ENCODE measurements around the gene POU5F1. TPM values are rescaled to one million over a fixed set of nuclear protein-coding genes. Genes with fewer than 3 reads are reported as not detected.
A peak's percentile ranks its signal among the peaks of the same experiment; 100 is the strongest.

Gene POU5F1
- total and polyA plus RNA-seq, 2 of the 4 experiments (the other 2 are of a cell fraction): not detected

GRCh38 chr6:31125586-31126363, 44.7 kb downstream of the POU5F1 start:
- no peak overlapping the region for H3K4me2 ChIP-seq (ENCODE audit: low read depth, low read length)
- no TSS peak for BruUV-seq (replicated peaks)
- no peak overlapping the region for H2BK5ac ChIP-seq (ENCODE audit: low read depth, low read length, poor library complexity, severe bottlenecking)

More at GRCh38 chr6:31125586-31126363, 44.7 kb downstream of the POU5F1 start:
- Histone ChIP-seq H3K4ac (ENCODE audit: low read depth, low read length) (no peak overlapping the region), H3K36me3 (ENCODE audit: control insufficient read depth, insufficient read depth, low read length) (no peaks in the 10 kb centered on the region), H3K79me1 (ENCODE audit: low read depth in 1 of 2, low read length in 2 of 2) (no peaks in the 10 kb centered on the region), H3K4me1 (ENCODE audit: control insufficient read depth, insufficient read depth, low read length) (peaks cover 2% of the 10 kb centered on the region; the same call in 1 of the 2 replicates), H3K9ac (ENCODE audit: low read depth, low read length) (no peak overlapping the region), H3K27me3 (ENCODE audit: control insufficient read depth, insufficient read depth, low read length) (peaks cover 11% of the 10 kb centered on the region), H3K9me1 (ENCODE audit: insufficient read depth, low read length) (no peaks in the 10 kb centered on the region), H3K56ac (ENCODE audit: extremely low read depth, insufficient read depth, low read length) (no peak overlapping the region), H3K9me3 (ENCODE audit: control insufficient read depth, insufficient read depth, low read length) (no peaks in the 10 kb centered on the region), H3K27ac (ENCODE audit: insufficient read depth, low read length) (no peak overlapping the region), H3K4me3 (ENCODE audit: insufficient read depth, low read depth, low read length) (no peak overlapping the region), H2AFZ (replicated peaks; ENCODE audit: low read length, poor library complexity) (peak overlapping the region; percentile 19), H2AK9ac (replicated peaks; ENCODE audit: low read depth, low read length, poor library complexity) (peak overlapping the region; percentile 42), H2BK120ac (ENCODE audit: low read depth, low read length) (no peak overlapping the region), H4K8ac (ENCODE audit: low read depth in 2 of 2, low read length in 2 of 2) (no peak overlapping the region), H2AK5ac (ENCODE audit: low read depth, low read length) (no peak overlapping the region), H3K18ac (ENCODE audit: low read depth, low read length) (no peak overlapping the region), H4K91ac (ENCODE audit: insufficient read depth, low read depth, low read length) (no peak overlapping the region), H2BK15ac (ENCODE audit: low read depth, low read length) (no peak overlapping the region), H4K20me1 (ENCODE audit: insufficient read depth, low read length) (no peaks in the 10 kb centered on the region; the same call in 1 of the 2 replicates), H3K23ac (ENCODE audit: low read depth, low read length) (no peak overlapping the region), H2BK20ac (ENCODE audit: low read depth, low read length) (no peak overlapping the region), H3K14ac (replicated peaks; ENCODE audit: low read depth, low read length) (no peak overlapping the region), H4K5ac (ENCODE audit: low read depth, low read length) (no peak overlapping the region)
- ATAC-seq (ENCODE audit: low read depth): peak; percentile 30; the same call in 1 of the 2 replicates
- intact Hi-C loops (cut with micrococcal nuclease) (no loop called here), dilution Hi-C loops (cut with HindIII; ENCODE audit: low sequenced_read_pairs, unreplicated experiment) (no loop called here), in situ Hi-C loops (cut with MboI; ENCODE audit: low sequenced_read_pairs) (no loop called here)
- TF ChIP-seq BHLHE40 (IDR thresholded peaks at IDR 0.05; ENCODE audit: low read depth, low read length): peak; percentile 76; the same call in 1 of the 2 replicates
- no peak for TF ChIP-seq RFX5 (IDR thresholded peaks at IDR 0.05; ENCODE audit: low read depth, low read length)
- TF ChIP-seq MXI1 (IDR thresholded peaks at IDR 0.05; ENCODE audit: borderline replicate concordance, low read depth, low read length): no peak
- no peak for TF ChIP-seq RCOR1 (IDR thresholded peaks at IDR 0.05; ENCODE audit: insufficient replicate concordance, low read length)
- no peak for TF ChIP-seq USF2 (IDR thresholded peaks at IDR 0.05; ENCODE audit: low read depth, low read length)
- TF ChIP-seq CTCF (conservative IDR thresholded peaks at IDR 0.05; ENCODE audit: low read depth, low read length): no peak
- peak; percentile 57; the same call in 1 of the 2 replicates for TF ChIP-seq CEBPB (IDR thresholded peaks at IDR 0.05; ENCODE audit: low read depth, low read length)
- no peak for TF ChIP-seq RAD21 (IDR thresholded peaks at IDR 0.05; ENCODE audit: low read length)
- TF ChIP-seq MAFK (IDR thresholded peaks at IDR 0.05; ENCODE audit: low read depth, low read length): no peak
- ChIA-PET POLR2A (ENCODE audit: unreplicated experiment) (no interaction called here), CTCF (no interaction called here)
- WGBS, 2 experiments (ENCODE audit: extremely low coverage in 2 of 2, insufficient read length in 1 of 2): 61% methylated on average over 5 of the region's 12 CpGs; no CpG with 5 or more reads in 1 of the 2 experiments
- peak; percentile 48 for DNase-seq
